ENCODE measurements around the gene MRPL17. TPM values are rescaled to one million over a fixed set of nuclear protein-coding genes. Genes with fewer than 3 reads are reported as not detected.

Gene MRPL17
- total and polyA plus RNA-seq, 4 donors, result 14.0 to 21.8 (median 19.0) TPM

DNA sequence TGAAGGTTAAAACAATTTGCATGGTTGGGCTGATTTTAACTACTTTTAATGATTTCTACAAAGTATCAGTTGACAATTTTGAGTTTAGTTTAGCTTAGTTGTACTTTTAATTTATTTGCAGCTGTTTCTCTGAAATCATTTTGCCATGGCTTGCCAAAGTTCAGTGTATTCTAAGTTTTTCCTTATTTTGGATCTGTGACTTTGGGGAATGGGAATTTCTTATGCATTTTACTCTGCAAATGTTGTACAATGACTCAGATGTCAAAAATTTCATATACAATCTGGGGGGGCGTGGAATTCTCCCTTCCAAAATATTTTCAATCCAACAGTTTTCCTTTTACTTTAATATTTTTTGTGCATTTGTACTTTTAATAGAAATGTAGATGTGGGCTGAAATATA lies 18.6 kb downstream of the MRPL17 start:
- 0% methylated on average over 1 of the region's 1 CpG for WGBS
- Histone ChIP-seq H3K4me3 (ENCODE audit: low read depth in 1 of 3, low read length in 3 of 3) (no peak overlapping the region), H3K27me3 (ENCODE audit: control insufficient read depth in 4 of 4, insufficient read depth in 4 of 4, low read length in 3 of 4) (no peaks in the 10 kb centered on the region), H3K4me1 (ENCODE audit: control insufficient read depth in 4 of 4, insufficient read depth in 4 of 4, low read length in 3 of 4) (no peaks in the 10 kb centered on the region), H3K36me3 (ENCODE audit: control insufficient read depth in 4 of 4, insufficient read depth in 3 of 4, low read depth in 1 of 4, low read length in 3 of 4) (no peaks in the 10 kb centered on the region), H3K27ac (ENCODE audit: low read depth in 1 of 2, low read length in 2 of 2) (no peak overlapping the region), H3K9me3 (ENCODE audit: control insufficient read depth in 4 of 4, low read length in 3 of 4) (no peaks in the 10 kb centered on the region), H3K9ac (ENCODE audit: low read depth in 1 of 2, low read length in 2 of 2) (no peak overlapping the region)
- no peak for DNase-seq (ENCODE audit: low spot score)
- TF ChIP-seq, protein P1, sequence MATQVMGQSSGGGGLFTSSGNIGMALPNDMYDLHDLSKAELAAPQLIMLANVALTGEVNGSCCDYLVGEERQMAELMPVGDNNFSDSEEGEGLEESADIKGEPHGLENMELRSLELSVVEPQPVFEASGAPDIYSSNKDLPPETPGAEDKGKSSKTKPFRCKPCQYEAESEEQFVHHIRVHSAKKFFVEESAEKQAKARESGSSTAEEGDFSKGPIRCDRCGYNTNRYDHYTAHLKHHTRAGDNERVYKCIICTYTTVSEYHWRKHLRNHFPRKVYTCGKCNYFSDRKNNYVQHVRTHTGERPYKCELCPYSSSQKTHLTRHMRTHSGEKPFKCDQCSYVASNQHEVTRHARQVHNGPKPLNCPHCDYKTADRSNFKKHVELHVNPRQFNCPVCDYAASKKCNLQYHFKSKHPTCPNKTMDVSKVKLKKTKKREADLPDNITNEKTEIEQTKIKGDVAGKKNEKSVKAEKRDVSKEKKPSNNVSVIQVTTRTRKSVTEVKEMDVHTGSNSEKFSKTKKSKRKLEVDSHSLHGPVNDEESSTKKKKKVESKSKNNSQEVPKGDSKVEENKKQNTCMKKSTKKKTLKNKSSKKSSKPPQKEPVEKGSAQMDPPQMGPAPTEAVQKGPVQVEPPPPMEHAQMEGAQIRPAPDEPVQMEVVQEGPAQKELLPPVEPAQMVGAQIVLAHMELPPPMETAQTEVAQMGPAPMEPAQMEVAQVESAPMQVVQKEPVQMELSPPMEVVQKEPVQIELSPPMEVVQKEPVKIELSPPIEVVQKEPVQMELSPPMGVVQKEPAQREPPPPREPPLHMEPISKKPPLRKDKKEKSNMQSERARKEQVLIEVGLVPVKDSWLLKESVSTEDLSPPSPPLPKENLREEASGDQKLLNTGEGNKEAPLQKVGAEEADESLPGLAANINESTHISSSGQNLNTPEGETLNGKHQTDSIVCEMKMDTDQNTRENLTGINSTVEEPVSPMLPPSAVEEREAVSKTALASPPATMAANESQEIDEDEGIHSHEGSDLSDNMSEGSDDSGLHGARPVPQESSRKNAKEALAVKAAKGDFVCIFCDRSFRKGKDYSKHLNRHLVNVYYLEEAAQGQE (IDR thresholded peaks at IDR 0.05), result no peak
- TF ChIP-seq GABPA (IDR thresholded peaks at IDR 0.05 in 1 of 2, conservative IDR thresholded peaks at IDR 0.05 in 1 of 2) (no peak), EGR1 (IDR thresholded peaks at IDR 0.05; ENCODE audit: low read depth in 2 of 2) (no peak)

GRCh38 chr11:6663794-6664469 lies 19.2 kb downstream of the MRPL17 start:
- no peaks in the 10 kb centered on the region for H3K27me3 ChIP-seq (ENCODE audit: control insufficient read depth in 4 of 4, insufficient read depth in 4 of 4, low read length in 3 of 4)
- H3K9me3 ChIP-seq (ENCODE audit: control insufficient read depth in 4 of 4, low read length in 3 of 4), result no peaks in the 10 kb centered on the region
- H3K27ac ChIP-seq (ENCODE audit: low read depth in 1 of 2, low read length in 2 of 2), result no peak overlapping the region
- no peaks in the 10 kb centered on the region for H3K36me3 ChIP-seq (ENCODE audit: control insufficient read depth in 4 of 4, insufficient read depth in 3 of 4, low read depth in 1 of 4, low read length in 3 of 4)
- no peaks in the 10 kb centered on the region for H3K4me1 ChIP-seq (ENCODE audit: control insufficient read depth in 4 of 4, insufficient read depth in 4 of 4, low read length in 3 of 4)
- TF ChIP-seq RAD21 (IDR thresholded peaks at IDR 0.05) (no peak), EGR1 (IDR thresholded peaks at IDR 0.05; ENCODE audit: low read depth in 2 of 2) (no peak), JUND (IDR thresholded peaks at IDR 0.05) (no peak), RXRA (IDR thresholded peaks at IDR 0.05) (no peak), TAF1 (conservative IDR thresholded peaks at IDR 0.05) (no peak), FOXA1 (IDR thresholded peaks at IDR 0.05) (no peak), CTCF (IDR thresholded peaks at IDR 0.05; ENCODE audit: low read depth, low read length, missing input control) (no peak), SP1 (IDR thresholded peaks at IDR 0.05) (no peak), YY1 (IDR thresholded peaks at IDR 0.05) (no peak), NR2F2 (IDR thresholded peaks at IDR 0.05) (no peak), MAX (IDR thresholded peaks at IDR 0.05) (no peak), ZBTB33 (IDR thresholded peaks at IDR 0.05) (no peak), HNF4A (conservative IDR thresholded peaks at IDR 0.05) (no peak), GABPA (IDR thresholded peaks at IDR 0.05 in 1 of 2, conservative IDR thresholded peaks at IDR 0.05 in 1 of 2) (no peak), FOXA2 (IDR thresholded peaks at IDR 0.05) (no peak)
- TF ChIP-seq, protein P1 (IDR thresholded peaks at IDR 0.05), result no peak
- TF ChIP-seq, protein P2, sequence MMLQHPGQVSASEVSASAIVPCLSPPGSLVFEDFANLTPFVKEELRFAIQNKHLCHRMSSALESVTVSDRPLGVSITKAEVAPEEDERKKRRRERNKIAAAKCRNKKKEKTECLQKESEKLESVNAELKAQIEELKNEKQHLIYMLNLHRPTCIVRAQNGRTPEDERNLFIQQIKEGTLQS (IDR thresholded peaks at IDR 0.05), result no peak
- 64% methylated on average over 3 of the region's 3 CpGs for WGBS
- no peak overlapping the region for H3K9ac ChIP-seq (ENCODE audit: low read depth in 1 of 2, low read length in 2 of 2)
- DNase-seq (ENCODE audit: low spot score), result no peak
- no peak overlapping the region for H3K4me3 ChIP-seq (ENCODE audit: low read depth in 1 of 3, low read length in 3 of 3)

Data from liver (tissue), 9 donors.